Keratinocyte (primary cell): ENCODE measurements around the gene TUT7. TPM values are rescaled to one million over a fixed set of nuclear protein-coding genes. Genes with fewer than 3 reads are reported as not detected.
"Not testable (repeated sequence)": the region's sequence is repeated elsewhere in the genome, so short reads cannot be mapped to it uniquely, and the experiment has no call there.

ENCODE experiments used
- DNase-seq: peaks from one replicate; pipeline ENCODE4 v3.0.0-alpha.2; 2011; ENCODE audit warnings: low read depth, missing footprints, low spot score
- FAIRE-seq: peaks from 2 replicates; lab custom pipeline; 2011; peaks lifted over from hg19 to GRCh38; lab: Jason Lieb, UNC
- H2AFZ ChIP-seq: 2 replicates; pipeline ENCODE4 v1.6.0; 2012; ENCODE audit warnings: low read length, control low read depth, inconsistent platforms; ENCODE audit not compliant: control insufficient read depth
- H3K27ac ChIP-seq: 2 replicates; pipeline ENCODE4 v1.5.1; 2011; ENCODE audit warnings: low read length; ENCODE audit not compliant: control insufficient read depth, insufficient read depth
- H3K27me3 ChIP-seq: 3 replicates; pipeline ENCODE4 v1.6.0; 2011; ENCODE audit warnings: low read length; ENCODE audit not compliant: control insufficient read depth, insufficient read depth; ENCODE audit errors: extremely low read depth
- H3K36me3 ChIP-seq, 2 experiments: 2 replicates in 1 of 2; 3 replicates in 1 of 2; pipeline ENCODE4 v1.5.1; 2011; ENCODE audit warnings: low read length in 2 of 2, mild to moderate bottlenecking in 1 of 2; ENCODE audit not compliant: control insufficient read depth in 2 of 2, insufficient read depth in 2 of 2; ENCODE audit errors: extremely low read depth in 1 of 2
- H3K4me1 ChIP-seq: 3 replicates; pipeline ENCODE4 v1.5.1; 2011; ENCODE audit warnings: low read length; ENCODE audit not compliant: control insufficient read depth, insufficient read depth; ENCODE audit errors: extremely low read depth
- H3K4me2 ChIP-seq: 3 replicates; pipeline ENCODE4 v1.6.0; 2011; ENCODE audit warnings: low read depth, low read length; ENCODE audit not compliant: control insufficient read depth, insufficient read depth; ENCODE audit errors: extremely low read depth
- H3K4me3 ChIP-seq, 3 experiments: fragments of 200-600 bp in 1 of 3; sonication (generic) in 1 of 3; 2 replicates in 2 of 3; 3 replicates in 1 of 3; pipeline ENCODE4 v1.5.1; 2011 to 2016; ENCODE audit warnings: low read length in 3 of 3, mild to moderate bottlenecking in 3 of 3, control low read depth in 2 of 3, inconsistent platforms in 1 of 3, low read depth in 1 of 3, mixed read lengths in 1 of 3, mixed run types in 1 of 3, moderate library complexity in 1 of 3; ENCODE audit not compliant: control insufficient read depth in 2 of 3, insufficient read depth in 2 of 3; ENCODE audit errors: extremely low read depth in 1 of 3
- H3K79me2 ChIP-seq: 2 replicates; pipeline ENCODE4 v1.6.0; 2012; ENCODE audit warnings: low read length; ENCODE audit not compliant: control insufficient read depth, insufficient read depth
- H3K9ac ChIP-seq: 3 replicates; pipeline ENCODE4 v1.6.0; 2011; ENCODE audit warnings: low read length; ENCODE audit not compliant: control insufficient read depth, insufficient read depth; ENCODE audit errors: extremely low read depth
- H3K9me1 ChIP-seq: 3 replicates; pipeline ENCODE4 v1.6.0; 2011; ENCODE audit warnings: low read length; ENCODE audit not compliant: control insufficient read depth, insufficient read depth; ENCODE audit errors: extremely low read depth
- H3K9me3 ChIP-seq: 2 replicates; pipeline ENCODE4 v1.5.1; 2012; ENCODE audit warnings: low read depth, low read length; ENCODE audit not compliant: control insufficient read depth
- H4K20me1 ChIP-seq: 3 replicates; pipeline ENCODE4 v1.6.0; 2011; ENCODE audit warnings: low read length; ENCODE audit not compliant: control insufficient read depth, insufficient read depth; ENCODE audit errors: extremely low read depth
- CTCF ChIP-seq, 3 experiments: IDR thresholded peaks in 1 of 3; conservative IDR thresholded peaks in 1 of 3; optimal IDR thresholded peaks in 1 of 3; 2 replicates in 2 of 3; 3 replicates in 1 of 3; pipeline versions ENCODE3 to v1.5.1; 2011; ENCODE audit warnings: low read length in 3 of 3, mild to moderate bottlenecking in 3 of 3, moderate library complexity in 2 of 3, control low read depth in 1 of 3, inconsistent platforms in 1 of 3; ENCODE audit not compliant: insufficient read depth in 2 of 3; ENCODE audit errors: extremely low read depth in 1 of 3
- EZH2 ChIP-seq: IDR thresholded peaks from one replicate; pipeline ENCODE4 v1.6.1; 2012; ENCODE audit warnings: inconsistent platforms, mild to moderate bottlenecking, low read length, moderate library complexity
- dilution Hi-C: fragments of 300-500 bp; cut with MboI; formaldehyde crosslinking; loops from one replicate; pipeline ENCODE4 v1.7.0; 2020; ENCODE audit warnings: low sequenced_read_pairs; ENCODE audit not compliant: extremely low pct_ligation_motif_present
- polyA plus RNA-seq, 5 experiments: library from polyadenylated mRNA; depleted of rRNA in 3 of 5; stranded (reverse) in 3 of 5; stranded (forward) in 1 of 5; unstranded in 1 of 5; fragments of >200 nt; gene quantifications; 1 replicate in 1 of 5; 2 replicates in 3 of 5; 3 replicates in 1 of 5; pipeline versions ENCODE4 v1.2.1 to v1.2.3, GENCODE V29; 2011 to 2012; ENCODE audit warnings: missing spikeins in 2 of 5, low read depth in 1 of 5, low replicate concordance in 1 of 5

Gene TUT7
- polyA plus RNA-seq, 1 donor (not counting 4 experiments of a cell fraction or from before 2014, with no cell fraction given): 34.0 TPM

DNA sequence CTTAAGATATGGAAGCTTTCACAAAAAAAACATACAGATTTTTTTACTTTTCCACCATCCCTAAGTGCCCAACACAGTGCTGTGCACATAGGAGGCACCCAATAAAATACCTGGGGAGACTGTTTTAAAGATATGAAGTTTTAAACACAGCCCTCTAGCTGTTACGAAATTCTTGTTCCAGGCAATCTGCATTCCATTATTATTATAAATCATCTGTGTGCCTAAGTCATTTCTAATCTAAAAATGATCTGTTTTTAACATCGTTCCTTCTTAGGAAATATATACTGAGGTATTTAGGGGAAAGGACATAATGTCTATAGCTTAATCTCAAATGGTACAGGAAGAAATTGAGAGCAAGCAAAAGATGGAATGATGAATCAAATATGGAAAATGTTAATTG is 39.1 kb downstream of the TUT7 start:
- Histone ChIP-seq H3K36me3 (peaks cover 5 to 16% of the 10 kb centered on the region in 2 experiments), H3K9ac (no peak overlapping the region)
- dilution Hi-C loops: no loop called here

DNA sequence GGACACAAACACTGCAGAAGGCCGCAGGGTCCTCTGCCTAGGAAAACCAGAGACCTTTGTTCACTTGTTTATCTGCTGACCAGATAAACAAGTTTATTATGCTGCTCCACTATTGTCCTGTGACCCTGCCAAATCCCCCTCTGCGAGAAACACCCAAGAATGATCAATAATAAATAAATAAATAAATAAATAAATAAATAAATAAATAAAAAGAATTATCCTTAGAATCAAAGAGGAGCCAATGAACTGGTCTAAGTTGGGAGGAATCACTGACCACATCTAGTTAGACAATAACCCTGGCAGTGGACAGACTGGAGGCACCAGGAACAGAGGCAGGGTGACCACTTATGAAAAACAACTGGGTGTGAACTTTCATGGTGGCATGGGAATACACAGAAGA is 41.3 kb downstream of the TUT7 start:
- H3K4me1 ChIP-seq, dilution Hi-C loops, H4K20me1 ChIP-seq, FAIRE-seq, H3K27ac ChIP-seq, H3K9ac ChIP-seq, H3K27me3 ChIP-seq, H3K9me3 ChIP-seq, H2AFZ ChIP-seq, H3K79me2 ChIP-seq, H3K4me3 ChIP-seq, H3K9me1 ChIP-seq, H3K4me2 ChIP-seq, DNase-seq: not testable (repeated sequence)
- peaks cover 9 to 14% of the 10 kb centered on the region in 2 experiments for H3K36me3 ChIP-seq

More for the DNA sequence above, 39.1 kb downstream of the TUT7 start:
- H3K9me3 ChIP-seq: no peaks in the 10 kb centered on the region
- no peaks in the 10 kb centered on the region for H3K79me2 ChIP-seq
- no peaks in the 10 kb centered on the region for H3K9me1 ChIP-seq
- no peak overlapping the region for H3K4me2 ChIP-seq
- H4K20me1 ChIP-seq: no peaks in the 10 kb centered on the region
- H3K4me3 ChIP-seq: no peak overlapping the region
- FAIRE-seq (no peak), DNase-seq (no peak)
- no peak overlapping the region for H3K27ac ChIP-seq
- H3K27me3 ChIP-seq: no peaks in the 10 kb centered on the region
- TF ChIP-seq CTCF (optimal IDR thresholded peaks at IDR 0.05 in 1 of 3, IDR thresholded peaks at IDR 0.05 in 1 of 3, conservative IDR thresholded peaks at IDR 0.05 in 1 of 3; ENCODE audit: extremely low read depth in 1 of 3, insufficient read depth in 2 of 3, low read length in 3 of 3) (no peak), EZH2 (no peak)
- H3K4me1 ChIP-seq: no peaks in the 10 kb centered on the region
- H2AFZ ChIP-seq: no peak overlapping the region

GRCh38 chr9:86308687-86309086 is 45.5 kb downstream of the TUT7 start:
- Histone ChIP-seq H3K9me3 (no peaks in the 10 kb centered on the region), H3K27ac (no peak overlapping the region), H3K27me3 (no peaks in the 10 kb centered on the region), H3K9ac (no peak overlapping the region), H3K36me3 (peaks cover 5 to 22% of the 10 kb centered on the region in 2 experiments), H4K20me1 (no peaks in the 10 kb centered on the region), H3K9me1 (no peaks in the 10 kb centered on the region), H3K79me2 (no peaks in the 10 kb centered on the region), H2AFZ (no peak overlapping the region), H3K4me3 (no peak overlapping the region), H3K4me1 (peaks cover 3% of the 10 kb centered on the region), H3K4me2 (no peak overlapping the region)
- dilution Hi-C loops: no loop called here
- DNase-seq: no peak
- FAIRE-seq: no peak
- TF ChIP-seq CTCF (optimal IDR thresholded peaks at IDR 0.05 in 1 of 3, IDR thresholded peaks at IDR 0.05 in 1 of 3, conservative IDR thresholded peaks at IDR 0.05 in 1 of 3; ENCODE audit: extremely low read depth in 1 of 3, insufficient read depth in 2 of 3, low read length in 3 of 3): no peak
- no peak for TF ChIP-seq EZH2
